T-helper 2 cell (primary cell): Measurements from ENCODE around the gene OXCT2.

Source experiments
- DNase-seq, 5 experiments: peaks; one replicate each; pipeline versions ENCODE4 v3.0.0 to v3.0.0-alpha.2; 2012 to 2022

OXCT2 gene

DNA sequence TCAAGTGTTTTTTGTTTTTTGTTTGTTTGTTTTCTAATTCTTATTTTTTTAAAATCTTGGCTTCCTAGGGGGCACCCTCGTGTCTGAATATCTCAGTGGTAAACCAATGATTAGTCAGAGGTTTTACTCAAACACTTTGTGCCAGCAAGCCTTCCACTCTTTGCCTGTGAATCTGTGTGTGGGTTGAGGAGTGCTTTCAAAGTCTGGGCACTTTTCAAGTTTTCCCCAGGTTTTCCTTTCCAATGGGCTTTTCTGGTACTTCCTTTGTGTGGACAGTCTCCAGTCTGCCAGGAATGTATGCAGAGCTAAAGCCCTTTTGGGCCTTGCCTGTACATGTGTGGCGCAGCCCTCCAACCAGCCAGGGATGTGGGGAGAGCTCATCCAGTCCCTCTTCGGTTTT lies 42.1 kb downstream of the OXCT2 start:
- DNase-seq: no peak

DNA sequence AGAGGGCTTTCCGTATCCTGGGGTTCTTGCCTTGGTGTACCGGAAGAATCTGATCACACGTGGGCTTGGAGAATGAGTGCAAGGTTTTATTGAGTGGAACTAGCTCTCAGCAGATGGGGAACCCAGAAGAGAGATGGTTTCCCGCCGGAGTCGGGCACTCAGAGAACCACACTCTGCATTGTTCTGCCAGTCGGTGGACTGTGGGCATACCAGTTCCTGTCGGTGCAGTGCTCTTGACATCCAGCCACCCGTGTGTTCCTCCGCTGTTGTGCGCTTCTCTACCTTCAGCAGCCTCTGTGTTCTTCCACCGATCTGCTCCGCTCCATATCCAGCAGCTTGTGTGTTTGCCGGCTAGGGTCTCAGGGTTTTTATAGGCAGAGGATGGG lies 43.2 kb downstream of the OXCT2 start:
- DNase-seq: no peak

DNA sequence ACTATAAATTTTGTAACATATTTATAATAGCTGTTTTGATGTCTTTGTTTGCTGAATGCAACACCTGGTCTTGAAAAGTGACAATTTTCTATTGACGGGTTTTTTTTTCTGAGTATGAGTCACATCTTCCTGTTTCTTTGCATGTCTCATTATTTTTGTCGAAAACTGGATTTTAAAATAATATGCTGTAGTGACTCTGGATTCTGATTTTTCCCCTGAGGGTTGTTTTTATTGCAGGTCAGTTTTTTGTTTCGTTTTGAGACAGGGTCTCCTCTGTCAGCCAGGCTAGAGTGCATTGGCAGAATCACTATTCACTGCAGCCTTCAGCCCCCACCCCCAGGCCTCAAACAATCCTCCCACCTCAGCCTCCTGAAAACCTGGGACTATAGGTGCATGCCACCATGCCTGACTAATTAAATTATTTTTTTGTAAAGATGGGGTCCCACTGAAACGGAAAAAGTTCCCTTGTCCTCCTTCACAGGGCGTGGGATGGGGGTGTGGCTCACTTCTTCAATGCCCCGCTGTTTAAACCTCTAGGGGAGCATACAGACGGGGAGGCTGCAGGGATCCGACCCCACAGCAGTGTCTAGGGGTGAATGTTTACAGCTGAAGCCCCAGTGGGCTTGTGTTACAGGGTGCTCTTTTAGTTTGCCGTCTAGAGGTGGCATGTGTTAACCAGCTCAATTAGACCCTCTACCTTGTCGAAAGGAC lies 43.8 kb downstream of the OXCT2 start:
- peak in 1 of 5 experiments; percentile 50 for DNase-seq

DNA sequence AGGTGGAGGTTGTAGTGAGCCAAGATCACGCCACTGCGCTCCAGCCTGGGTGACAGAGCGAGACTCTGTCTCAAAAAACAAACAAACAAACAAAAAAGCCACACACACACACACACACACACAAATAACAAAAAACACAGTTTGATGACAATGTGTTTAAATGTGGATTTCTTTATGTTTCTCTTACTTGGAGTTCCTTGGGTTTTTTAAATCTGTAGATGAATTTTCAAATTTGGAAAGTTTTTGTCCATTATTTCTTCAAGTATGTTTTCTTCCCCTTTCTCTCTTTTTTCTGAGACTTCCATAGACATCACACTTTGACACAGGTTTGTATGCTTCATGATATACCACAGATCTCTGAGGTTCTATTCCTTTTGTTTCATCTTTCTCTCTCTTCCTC lies 44.5 kb downstream of the OXCT2 start:
- no peak for DNase-seq

DNA sequence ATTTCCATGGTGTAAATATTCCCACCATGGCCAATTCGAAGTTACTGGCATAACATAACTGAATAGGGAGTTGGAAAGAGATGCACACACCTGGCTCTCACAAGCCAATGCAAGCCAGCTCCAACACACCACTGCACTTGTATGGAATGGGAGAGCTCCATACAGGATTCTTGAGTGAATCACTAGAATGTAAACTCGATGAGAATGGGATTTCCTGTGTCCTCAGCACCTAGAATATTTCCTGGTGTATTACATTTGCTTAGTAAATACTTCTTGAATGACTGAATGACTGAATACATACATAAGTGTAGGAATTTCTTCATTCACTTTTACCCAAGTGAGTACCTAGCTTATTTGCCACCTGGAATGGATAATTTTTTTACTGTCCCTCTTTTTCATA lies 48.7 kb downstream of the OXCT2 start:
- DNase-seq: no peak

DNA sequence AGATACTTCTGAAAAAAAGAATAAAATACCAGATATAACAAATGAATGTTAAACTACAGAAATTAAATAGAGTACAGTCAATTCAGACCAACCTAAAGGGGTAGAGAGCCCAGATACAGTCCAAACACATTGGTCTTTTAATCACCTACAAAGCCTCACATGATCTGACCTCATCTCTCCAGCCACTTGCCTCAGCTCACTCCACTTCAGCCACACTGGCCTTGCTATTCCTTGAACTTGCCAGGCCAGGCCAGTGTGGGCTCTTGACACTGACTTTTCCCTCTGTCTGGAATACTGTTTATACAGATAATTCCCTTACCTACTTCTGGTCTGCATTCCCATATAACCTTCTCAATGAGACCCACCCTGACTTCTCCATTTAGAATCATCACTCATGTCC lies 49.5 kb downstream of the OXCT2 start:
- no peak for DNase-seq

DNA sequence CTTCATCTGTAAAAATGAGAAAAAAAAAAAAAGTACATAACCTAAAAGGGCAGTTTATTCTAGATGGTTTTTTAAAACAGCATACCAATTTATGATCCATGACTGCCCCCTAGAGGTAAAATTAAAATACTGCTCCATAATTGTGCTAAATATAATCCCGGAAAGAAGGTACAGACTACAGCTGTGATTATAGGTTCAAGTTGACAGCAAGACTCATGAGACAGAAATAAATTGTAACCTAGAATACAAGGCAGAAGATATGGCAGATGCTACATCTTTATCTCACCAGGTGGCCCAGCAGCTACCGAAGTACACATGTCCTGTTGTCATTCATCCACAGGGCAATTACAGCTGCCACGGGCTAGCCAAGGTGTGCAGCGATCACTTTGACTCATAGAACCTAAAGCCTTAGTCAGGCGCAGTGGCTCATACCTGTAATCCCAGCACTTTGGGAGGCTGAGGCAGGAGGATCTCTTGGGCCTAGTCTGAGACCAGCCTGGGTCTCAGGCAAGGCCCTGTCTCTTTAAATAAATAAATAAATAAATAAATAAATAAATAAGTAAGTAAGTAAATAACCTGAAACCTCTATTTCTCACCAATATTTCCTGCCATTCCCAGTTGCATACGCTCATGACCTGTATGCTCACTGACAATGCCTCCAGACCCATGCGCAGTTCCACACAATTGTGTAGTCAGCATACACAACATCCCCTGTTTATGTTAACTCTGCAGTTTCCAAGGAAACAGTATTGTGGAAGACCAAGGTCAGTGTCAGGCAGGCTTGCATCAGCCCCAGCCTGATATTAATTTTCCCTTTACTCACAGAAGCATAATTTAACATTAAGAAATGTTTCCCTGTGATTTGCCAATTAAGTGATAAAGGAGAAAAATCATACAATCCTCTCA lies 50.8 kb downstream of the OXCT2 start:
- peak in 2 of 5 experiments; percentile 41 to 66 for DNase-seq
